Endothelial cell (in vitro differentiated cells): ENCODE measurements around the gene IL21R. TPM values are rescaled to one million over a fixed set of nuclear protein-coding genes. Genes with fewer than 3 reads are reported as not detected.
A peak's percentile ranks its signal among the peaks of the same experiment; 100 is the strongest.
"Not testable (repeated sequence)": the region's sequence is repeated elsewhere in the genome, so short reads cannot be mapped to it uniquely, and the experiment has no call there.

Experiments
- DNase-seq: peaks from one replicate; pipeline ENCODE4 v3.0.0; 2021; ENCODE audit warnings: low spot score
- H3K27ac Mint-ChIP-seq: one replicate; pipeline ENCODE4 v1.8.0; 2021; ENCODE audit warnings: mixed read lengths, inconsistent platforms; ENCODE audit not compliant: unreplicated experiment
- H3K27me3 Mint-ChIP-seq: one replicate; pipeline ENCODE4 v1.8.0; 2021; ENCODE audit warnings: mild to moderate bottlenecking, moderate library complexity, mixed read lengths, inconsistent platforms; ENCODE audit not compliant: unreplicated experiment
- H3K36me3 Mint-ChIP-seq: one replicate; pipeline ENCODE4 v1.8.0; 2021; ENCODE audit warnings: mild to moderate bottlenecking, low read depth, mixed read lengths, inconsistent platforms; ENCODE audit not compliant: unreplicated experiment
- H3K4me1 Mint-ChIP-seq: one replicate; pipeline ENCODE4 v1.8.0; 2021; ENCODE audit warnings: mild to moderate bottlenecking, mixed read lengths, inconsistent platforms; ENCODE audit not compliant: unreplicated experiment
- H3K4me3 Mint-ChIP-seq: one replicate; pipeline ENCODE4 v1.8.0; 2021; ENCODE audit warnings: mild to moderate bottlenecking, mixed read lengths, inconsistent platforms; ENCODE audit not compliant: unreplicated experiment
- H3K9me3 Mint-ChIP-seq: one replicate; pipeline ENCODE4 v1.8.0; 2021; ENCODE audit warnings: mixed read lengths, inconsistent platforms; ENCODE audit not compliant: unreplicated experiment
- total RNA-seq: library from RNA; stranded (reverse); fragmentation: NEBNext Ultra II Directional; extraction: Animal tissue kit (Norgen Biotek cat#: 25700); gene quantifications from one replicate; pipeline ENCODE4 v1.2.1, GENCODE V29; 2021; ENCODE audit not compliant: unreplicated experiment
- TF ChIP-seq, protein P1 (sequence below): fragments of 200-600 bp; sonication (generic); IDR thresholded peaks from one replicate; pipeline ENCODE4 v1.5.0; 2021; ENCODE audit warnings: antibody characterized with exemption; ENCODE audit not compliant: unreplicated experiment

The IL21R gene
- total RNA-seq, 1 donor from 2014 or later, result not detected

- H3K27me3 Mint-ChIP-seq, result no peaks in the 10 kb centered on the region
- H3K36me3 Mint-ChIP-seq, result no peaks in the 10 kb centered on the region
- H3K9me3 Mint-ChIP-seq, result no peaks in the 10 kb centered on the region
- peak; percentile 1 for DNase-seq
- H3K27ac Mint-ChIP-seq, result no peak overlapping the region
- H3K4me1 Mint-ChIP-seq, result peaks cover 3% of the 10 kb centered on the region
- H3K4me3 Mint-ChIP-seq, result no peak overlapping the region
- TF ChIP-seq, protein P1, sequence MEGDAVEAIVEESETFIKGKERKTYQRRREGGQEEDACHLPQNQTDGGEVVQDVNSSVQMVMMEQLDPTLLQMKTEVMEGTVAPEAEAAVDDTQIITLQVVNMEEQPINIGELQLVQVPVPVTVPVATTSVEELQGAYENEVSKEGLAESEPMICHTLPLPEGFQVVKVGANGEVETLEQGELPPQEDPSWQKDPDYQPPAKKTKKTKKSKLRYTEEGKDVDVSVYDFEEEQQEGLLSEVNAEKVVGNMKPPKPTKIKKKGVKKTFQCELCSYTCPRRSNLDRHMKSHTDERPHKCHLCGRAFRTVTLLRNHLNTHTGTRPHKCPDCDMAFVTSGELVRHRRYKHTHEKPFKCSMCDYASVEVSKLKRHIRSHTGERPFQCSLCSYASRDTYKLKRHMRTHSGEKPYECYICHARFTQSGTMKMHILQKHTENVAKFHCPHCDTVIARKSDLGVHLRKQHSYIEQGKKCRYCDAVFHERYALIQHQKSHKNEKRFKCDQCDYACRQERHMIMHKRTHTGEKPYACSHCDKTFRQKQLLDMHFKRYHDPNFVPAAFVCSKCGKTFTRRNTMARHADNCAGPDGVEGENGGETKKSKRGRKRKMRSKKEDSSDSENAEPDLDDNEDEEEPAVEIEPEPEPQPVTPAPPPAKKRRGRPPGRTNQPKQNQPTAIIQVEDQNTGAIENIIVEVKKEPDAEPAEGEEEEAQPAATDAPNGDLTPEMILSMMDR, result no peak
Observed at GRCh38 chr16:27431773-27432532, 30.0 kb downstream of the IL21R start.

DNA sequence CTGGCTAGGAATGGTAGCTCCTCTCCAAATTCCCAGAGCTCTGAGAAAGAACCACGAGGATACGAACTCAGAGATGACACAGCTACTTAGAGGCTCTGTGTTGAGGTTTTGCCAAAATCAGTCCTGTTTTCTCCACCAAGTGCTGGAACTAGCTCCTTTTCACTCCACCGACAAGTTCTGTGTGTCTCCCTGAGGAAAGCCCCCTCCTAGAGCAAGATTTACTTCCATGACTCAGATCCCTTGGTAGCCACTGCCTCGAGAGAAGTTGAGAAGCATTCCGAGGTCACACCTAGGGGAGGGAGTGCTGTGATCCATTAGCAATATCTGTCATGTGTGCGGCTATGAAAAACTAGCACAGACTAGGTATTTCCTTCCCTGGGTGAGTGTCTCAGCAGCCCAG is 30.6 kb downstream of the IL21R start:
- H3K9me3 Mint-ChIP-seq, result no peaks in the 10 kb centered on the region
- DNase-seq, result peak; percentile 1
- H3K27ac Mint-ChIP-seq, result no peak overlapping the region
- no peaks in the 10 kb centered on the region for H3K36me3 Mint-ChIP-seq
- no peaks in the 10 kb centered on the region for H3K27me3 Mint-ChIP-seq
- no peak overlapping the region for H3K4me3 Mint-ChIP-seq
- TF ChIP-seq, protein P1, result no peak
- H3K4me1 Mint-ChIP-seq, result peaks cover 3% of the 10 kb centered on the region

DNA sequence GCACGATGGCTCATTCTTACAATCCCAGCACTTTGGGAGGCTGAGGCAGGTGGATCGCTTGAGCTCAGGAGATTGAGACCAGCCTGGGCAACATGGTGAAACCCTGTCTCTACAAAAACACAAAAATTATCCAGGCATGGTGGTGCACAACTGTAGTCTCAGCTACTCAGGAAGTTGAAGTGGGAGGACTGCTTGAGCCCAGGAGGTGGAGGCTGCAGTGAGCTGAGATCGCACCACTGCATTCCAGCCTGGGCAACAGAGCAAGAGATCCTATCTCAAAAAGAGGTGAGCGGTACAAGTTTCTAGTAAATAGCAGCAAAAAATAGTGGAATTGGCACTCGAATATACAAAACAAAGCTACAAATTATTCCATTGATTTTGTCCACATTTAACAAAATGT is 31.2 kb downstream of the IL21R start:
- H3K4me3 Mint-ChIP-seq, H3K27ac Mint-ChIP-seq, H3K36me3 Mint-ChIP-seq: not testable (repeated sequence)

DNA sequence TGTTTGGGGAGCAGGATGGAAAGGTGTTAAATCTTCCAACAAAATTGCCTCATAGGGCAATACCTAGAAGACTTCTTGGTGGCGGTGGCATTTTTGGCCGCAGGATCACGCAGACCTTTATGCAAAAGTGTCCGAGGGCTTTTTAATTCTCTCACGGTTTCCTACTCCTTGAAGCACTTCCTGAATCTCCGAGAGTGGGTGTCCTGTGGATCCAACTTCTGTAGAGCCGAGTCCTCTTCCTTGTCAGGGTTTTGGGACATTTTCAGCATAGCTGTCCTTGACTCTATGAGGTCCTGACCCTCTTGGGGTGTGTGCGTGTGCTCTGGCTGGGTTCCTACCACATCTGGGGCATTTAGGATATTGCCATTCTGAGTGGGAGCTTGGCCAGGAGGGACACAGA is 31.7 kb downstream of the IL21R start:
- no peak for DNase-seq

More for the DNA sequence above, 31.2 kb downstream of the IL21R start:
- DNase-seq, H3K4me1 Mint-ChIP-seq, H3K27me3 Mint-ChIP-seq, H3K9me3 Mint-ChIP-seq: not testable (repeated sequence)

GRCh38 chr16:27434141-27435051 is 32.4 kb downstream of the IL21R start:
- DNase-seq, result no peak
- TF ChIP-seq, protein P1, result no peak
- H3K27ac Mint-ChIP-seq, result no peak overlapping the region
- H3K9me3 Mint-ChIP-seq, result no peaks in the 10 kb centered on the region
- peaks cover 7% of the 10 kb centered on the region for H3K4me1 Mint-ChIP-seq
- H3K27me3 Mint-ChIP-seq, result no peaks in the 10 kb centered on the region
- peaks cover 3% of the 10 kb centered on the region for H3K36me3 Mint-ChIP-seq
- no peak overlapping the region for H3K4me3 Mint-ChIP-seq

More for the DNA sequence above, 31.7 kb downstream of the IL21R start:
- no peaks in the 10 kb centered on the region for H3K9me3 Mint-ChIP-seq
- no peak overlapping the region for H3K27ac Mint-ChIP-seq
- TF ChIP-seq, protein P1, result no peak
- peaks cover 3% of the 10 kb centered on the region for H3K4me1 Mint-ChIP-seq
- no peak overlapping the region for H3K4me3 Mint-ChIP-seq
- no peaks in the 10 kb centered on the region for H3K36me3 Mint-ChIP-seq
- H3K27me3 Mint-ChIP-seq, result no peaks in the 10 kb centered on the region

DNA sequence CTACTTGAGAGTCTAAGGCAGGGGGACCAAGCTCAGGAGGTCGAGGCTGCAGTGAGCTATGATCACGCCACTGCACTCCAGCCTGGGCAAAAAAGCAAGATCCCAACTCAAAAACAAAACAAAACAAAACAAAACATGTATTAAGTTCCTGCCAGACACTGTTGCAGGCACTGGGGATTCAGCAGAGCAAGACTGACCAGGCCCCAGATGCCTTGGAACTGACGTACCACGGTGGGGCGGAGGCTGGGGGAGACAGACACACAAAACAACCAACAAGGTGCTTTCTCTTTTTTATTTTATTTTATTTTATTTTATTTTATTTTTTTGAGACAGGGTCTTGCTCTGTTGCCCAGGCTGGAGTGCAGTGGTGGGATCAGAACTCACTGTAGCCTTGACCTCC is 33.2 kb downstream of the IL21R start:
- H3K27ac Mint-ChIP-seq, DNase-seq, H3K36me3 Mint-ChIP-seq: not testable (repeated sequence)

More for the DNA sequence above, 33.2 kb downstream of the IL21R start:
- H3K4me1 Mint-ChIP-seq, H3K27me3 Mint-ChIP-seq, H3K4me3 Mint-ChIP-seq, H3K9me3 Mint-ChIP-seq: not testable (repeated sequence)
